ENCODE measurements around the gene CEP152.

The CEP152 gene

DNA sequence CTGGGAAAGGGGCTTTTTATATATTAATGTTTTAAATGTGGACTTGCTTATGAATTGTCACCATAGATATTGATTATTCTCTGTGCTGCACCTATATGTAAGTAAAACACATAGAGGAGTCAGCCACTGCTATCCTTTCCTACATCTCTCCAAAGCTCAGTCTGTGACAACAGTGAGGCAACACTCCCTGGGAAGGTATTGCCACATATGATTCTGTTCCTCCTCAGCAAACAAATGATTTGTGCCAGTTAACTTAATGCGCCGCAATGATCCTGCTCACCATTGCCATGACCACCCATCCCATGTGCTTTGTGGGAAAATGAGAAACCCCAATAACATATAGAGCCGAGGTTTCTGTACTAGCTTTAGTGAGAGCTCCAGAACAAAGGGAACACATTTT is 90.2 kb downstream of the CEP152 start:
- TF ChIP-seq, protein P1, sequence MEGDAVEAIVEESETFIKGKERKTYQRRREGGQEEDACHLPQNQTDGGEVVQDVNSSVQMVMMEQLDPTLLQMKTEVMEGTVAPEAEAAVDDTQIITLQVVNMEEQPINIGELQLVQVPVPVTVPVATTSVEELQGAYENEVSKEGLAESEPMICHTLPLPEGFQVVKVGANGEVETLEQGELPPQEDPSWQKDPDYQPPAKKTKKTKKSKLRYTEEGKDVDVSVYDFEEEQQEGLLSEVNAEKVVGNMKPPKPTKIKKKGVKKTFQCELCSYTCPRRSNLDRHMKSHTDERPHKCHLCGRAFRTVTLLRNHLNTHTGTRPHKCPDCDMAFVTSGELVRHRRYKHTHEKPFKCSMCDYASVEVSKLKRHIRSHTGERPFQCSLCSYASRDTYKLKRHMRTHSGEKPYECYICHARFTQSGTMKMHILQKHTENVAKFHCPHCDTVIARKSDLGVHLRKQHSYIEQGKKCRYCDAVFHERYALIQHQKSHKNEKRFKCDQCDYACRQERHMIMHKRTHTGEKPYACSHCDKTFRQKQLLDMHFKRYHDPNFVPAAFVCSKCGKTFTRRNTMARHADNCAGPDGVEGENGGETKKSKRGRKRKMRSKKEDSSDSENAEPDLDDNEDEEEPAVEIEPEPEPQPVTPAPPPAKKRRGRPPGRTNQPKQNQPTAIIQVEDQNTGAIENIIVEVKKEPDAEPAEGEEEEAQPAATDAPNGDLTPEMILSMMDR (IDR thresholded peaks at IDR 0.05; ENCODE audit: low read depth, low read length) = no peak
- DNase-seq (ENCODE audit: extremely low read depth, low read depth) = no peak

GRCh38 chr15:48719668-48720067 is 91.2 kb downstream of the CEP152 start:
- TF ChIP-seq, protein P1 (IDR thresholded peaks at IDR 0.05; ENCODE audit: low read depth, low read length) = no peak
- no peak for DNase-seq (ENCODE audit: extremely low read depth, low read depth)

DNA sequence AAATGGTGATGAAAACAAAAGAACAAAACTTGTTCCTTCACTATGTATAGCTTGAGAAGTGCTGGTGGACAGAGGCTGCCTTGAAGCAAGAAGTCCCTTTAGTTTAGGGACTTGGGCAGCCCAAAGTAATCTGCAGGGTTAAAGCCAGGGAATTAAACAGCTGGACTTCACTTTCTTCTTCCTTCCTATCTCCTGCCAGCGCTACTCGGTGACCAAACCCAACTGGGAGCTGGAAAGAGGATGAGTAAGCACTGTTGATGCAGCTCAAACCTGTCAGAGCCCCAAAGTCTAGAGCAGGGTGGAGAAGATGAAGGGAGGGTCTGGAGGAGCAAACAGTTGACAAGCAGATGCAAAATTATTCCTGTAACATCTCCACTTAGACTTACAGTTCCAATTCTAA is 92.2 kb downstream of the CEP152 start:
- no peak for DNase-seq (ENCODE audit: extremely low read depth, low read depth)
- TF ChIP-seq, protein P1 (IDR thresholded peaks at IDR 0.05; ENCODE audit: low read depth, low read length) = no peak

DNA sequence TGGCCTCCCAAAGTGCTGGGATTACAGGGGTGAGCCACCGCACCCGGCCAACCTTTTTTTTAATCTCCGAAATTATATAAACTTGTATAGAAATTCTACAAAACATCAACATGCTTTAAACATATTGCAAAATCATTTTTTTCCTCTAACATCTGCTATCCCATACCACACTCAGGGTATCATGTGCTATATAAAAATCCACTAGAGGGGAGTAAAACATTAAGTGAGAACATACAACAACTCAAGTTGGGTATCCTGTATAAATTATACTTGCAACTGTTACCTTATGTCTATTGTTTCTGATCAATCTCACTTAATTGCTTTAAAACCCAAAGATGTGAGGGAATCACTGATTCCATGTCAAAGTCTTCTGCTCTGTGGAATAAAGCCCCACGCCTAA is 93.4 kb downstream of the CEP152 start:
- DNase-seq (ENCODE audit: extremely low read depth, low read depth) = no peak
- TF ChIP-seq, protein P1 (IDR thresholded peaks at IDR 0.05; ENCODE audit: low read depth, low read length) = peak; percentile 39

DNA sequence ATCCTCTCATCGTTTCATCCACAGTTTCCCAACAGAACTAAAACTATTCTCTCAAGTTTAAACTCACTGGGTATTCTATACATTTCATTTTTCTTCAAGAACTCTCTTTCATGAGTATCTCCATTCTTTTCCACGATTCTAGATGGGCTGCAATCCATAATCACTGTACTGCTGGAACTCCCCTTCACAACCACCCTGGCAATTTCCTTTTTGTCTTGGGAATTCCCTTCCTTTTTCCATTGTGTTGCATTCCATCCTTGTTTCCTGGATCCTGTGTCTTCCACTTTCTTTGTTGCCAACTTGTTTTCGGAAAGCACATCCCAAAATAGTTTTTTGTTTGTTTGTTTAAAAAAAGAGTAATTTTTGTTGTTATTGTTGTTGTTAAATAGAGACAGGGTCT is 98.3 kb downstream of the CEP152 start:
- TF ChIP-seq, protein P1 (IDR thresholded peaks at IDR 0.05; ENCODE audit: low read depth, low read length) = no peak
- no peak for DNase-seq (ENCODE audit: extremely low read depth, low read depth)

GRCh38 chr15:48710952-48711495 is 99.8 kb downstream of the CEP152 start:
- DNase-seq (ENCODE audit: extremely low read depth, low read depth) = no peak
- TF ChIP-seq, protein P1 (IDR thresholded peaks at IDR 0.05; ENCODE audit: low read depth, low read length) = no peak

DNA sequence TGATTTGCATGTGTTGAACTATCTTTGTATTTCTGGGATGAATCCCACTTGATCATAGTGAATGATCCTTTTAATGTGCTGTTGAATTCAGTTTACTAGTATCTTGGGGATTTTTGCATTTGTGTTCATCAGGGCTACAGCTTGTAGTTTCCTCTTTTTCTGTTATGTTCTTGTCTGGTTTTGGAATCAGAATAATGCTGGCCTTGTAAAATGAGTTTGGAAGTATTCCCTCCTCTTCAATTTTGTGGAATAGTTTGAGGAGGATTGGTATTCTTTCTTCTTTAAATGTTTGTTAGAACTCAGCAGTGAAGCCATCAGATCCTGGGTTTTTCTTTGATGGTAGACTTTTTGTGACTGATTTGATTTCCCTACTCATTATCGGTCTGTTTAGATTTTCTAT is 102.2 kb downstream of the CEP152 start:
- no peak for DNase-seq (ENCODE audit: extremely low read depth, low read depth)
- TF ChIP-seq, protein P1 (IDR thresholded peaks at IDR 0.05; ENCODE audit: low read depth, low read length) = no peak
